Activated CD4-positive, alpha-beta T cell treated with anti-CD3 and anti-CD28 coated beads for 48 hours (primary cell): ENCODE measurements around the gene SNX9.
"Not testable (repeated sequence)": the region's sequence is repeated elsewhere in the genome, so short reads cannot be mapped to it uniquely, and the experiment has no call there.

Experiments
- DNase-seq: peaks from one replicate; pipeline ENCODE4 v3.0.0-alpha.2; 2020

SNX9 gene

DNA sequence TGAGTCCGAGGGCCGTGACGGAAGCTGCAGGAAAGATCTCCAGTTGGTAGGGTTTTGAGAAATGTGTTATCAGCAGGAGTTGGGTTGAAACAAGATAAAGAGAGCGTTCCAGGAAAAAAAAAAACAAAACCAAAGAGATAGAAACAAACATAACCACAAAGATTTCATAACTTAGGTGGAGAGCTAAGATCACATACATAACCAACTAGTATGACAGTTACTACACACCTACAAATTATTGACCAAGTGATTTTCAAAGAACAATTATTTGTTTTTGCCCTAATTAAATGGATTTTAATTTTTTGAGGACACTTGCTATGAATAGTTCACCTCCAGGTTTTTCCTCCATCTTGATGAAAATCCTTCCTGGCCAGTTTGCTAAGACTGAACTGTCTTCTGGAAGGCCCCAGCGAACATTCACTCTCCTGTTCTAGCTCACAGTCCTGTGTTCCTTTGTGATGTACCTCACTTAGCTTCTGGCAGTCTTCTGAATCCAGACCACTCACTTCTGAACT is 69.4 kb downstream of the SNX9 start:
- no peak for DNase-seq

DNA sequence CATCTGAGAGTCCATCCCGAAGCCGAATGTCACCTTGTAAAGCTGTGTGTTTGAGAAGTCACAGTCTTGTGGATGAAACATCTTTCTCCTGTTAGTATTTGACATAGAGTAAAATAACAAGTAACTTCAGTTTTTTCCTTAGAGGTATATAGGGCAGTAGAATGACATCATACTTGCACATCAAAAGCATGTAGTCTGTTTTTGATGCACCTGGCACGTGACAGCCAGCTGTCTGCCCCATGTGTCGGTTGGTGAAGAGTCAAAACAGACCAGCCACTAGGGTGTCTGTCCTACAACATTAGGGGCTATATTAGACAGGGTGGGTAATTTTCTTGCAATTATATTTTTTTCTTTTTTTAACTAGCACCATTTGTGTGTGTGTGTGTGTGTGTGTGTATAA is 70.2 kb downstream of the SNX9 start:
- DNase-seq, result peak; percentile 42

DNA sequence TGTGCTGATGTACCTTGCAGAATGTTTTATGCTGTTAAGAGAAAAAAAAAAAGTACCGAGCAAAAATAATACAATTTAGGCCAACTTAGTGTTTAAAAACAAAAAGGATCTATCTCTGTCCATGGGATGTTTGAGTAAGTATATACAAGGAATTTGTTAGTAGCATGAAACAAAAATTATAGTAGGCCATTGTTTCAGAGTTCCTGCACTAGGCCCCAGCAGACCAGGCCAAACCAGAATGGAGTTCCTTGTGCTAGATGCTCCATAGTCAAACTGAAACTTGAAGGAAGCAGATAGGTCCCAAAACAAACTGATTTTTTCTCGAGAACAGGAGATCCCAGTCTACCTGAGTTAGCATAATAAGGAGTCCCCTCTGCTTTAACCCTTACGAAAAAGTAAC is 72.5 kb downstream of the SNX9 start:
- DNase-seq, result no peak

DNA sequence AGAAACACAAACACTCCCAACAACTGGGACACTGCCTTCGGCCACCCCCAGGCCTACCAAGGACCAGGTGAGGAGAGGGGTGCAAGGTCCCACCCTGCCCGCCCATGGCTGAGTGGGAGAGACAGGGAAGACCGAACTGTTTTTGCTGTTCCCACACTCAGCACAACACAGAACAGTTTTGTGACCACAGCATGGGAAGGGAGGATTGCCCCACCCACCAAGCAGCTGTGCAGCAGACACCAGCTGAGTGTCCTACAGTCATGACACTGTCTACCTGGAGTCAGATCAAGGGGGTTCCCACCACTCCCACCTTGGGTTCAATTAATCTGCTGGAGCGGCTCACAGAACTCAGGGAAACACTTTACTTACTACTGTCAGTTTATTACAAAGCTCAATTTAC is 73.9 kb downstream of the SNX9 start:
- no peak for DNase-seq

DNA sequence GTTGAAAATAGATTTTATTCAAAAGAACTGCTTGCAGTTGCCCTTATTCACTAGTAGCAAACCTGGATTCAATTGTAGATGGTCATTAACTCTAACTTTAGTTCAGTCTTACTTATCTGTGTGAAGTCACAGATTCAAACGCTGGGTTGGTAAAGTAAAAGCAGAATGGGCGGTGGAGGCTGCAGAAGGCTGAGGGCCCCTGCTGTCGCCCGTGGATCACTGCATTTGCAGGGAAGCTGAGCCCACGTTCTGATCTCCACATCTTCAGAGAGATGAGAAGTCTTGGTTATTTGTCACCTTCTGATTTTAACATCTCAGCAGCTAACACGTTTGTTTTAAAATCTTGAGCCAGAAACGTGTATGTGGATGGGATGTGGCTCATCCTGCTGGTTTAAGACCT is 75.1 kb downstream of the SNX9 start:
- DNase-seq, result peak; percentile 35

DNA sequence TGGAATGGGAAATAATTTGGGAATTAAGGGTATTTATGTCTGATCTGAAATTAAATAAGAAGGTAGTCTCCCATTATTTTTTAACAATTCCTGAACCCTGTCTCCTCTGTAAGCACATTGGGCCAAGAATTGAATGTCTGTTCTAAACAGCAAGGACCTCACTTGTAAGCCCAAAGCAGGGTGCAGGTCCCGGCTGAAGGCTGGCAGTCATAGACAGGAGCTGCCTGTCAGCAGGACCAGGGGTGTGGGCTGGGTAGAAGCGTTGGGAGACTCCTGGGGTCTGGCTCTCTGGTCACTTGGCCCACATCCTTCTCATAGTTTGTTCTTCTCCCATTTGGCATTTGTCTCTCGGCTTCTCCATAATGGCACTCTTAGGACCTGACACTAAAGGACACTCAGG is 75.6 kb downstream of the SNX9 start:
- DNase-seq, result no peak

DNA sequence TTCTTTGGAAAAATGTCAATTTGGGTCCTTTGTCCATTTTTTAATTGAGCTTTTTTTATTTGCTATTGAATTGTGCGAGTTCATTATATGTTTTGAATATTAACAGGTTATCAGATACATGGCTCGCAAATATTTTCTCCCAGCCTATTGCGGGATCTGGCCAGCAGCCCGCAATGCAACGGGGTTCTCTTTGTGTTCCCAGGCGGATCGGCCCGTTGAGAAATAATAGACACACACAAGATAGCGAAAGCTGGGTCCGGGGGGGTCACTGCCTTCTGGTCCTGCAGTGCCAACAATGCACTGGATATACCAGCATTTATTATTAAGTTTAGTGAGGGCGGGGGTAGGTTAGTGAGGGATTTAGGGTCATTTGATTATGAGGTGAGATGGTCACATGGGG is 77.2 kb downstream of the SNX9 start:
- not testable (repeated sequence) for DNase-seq

DNA sequence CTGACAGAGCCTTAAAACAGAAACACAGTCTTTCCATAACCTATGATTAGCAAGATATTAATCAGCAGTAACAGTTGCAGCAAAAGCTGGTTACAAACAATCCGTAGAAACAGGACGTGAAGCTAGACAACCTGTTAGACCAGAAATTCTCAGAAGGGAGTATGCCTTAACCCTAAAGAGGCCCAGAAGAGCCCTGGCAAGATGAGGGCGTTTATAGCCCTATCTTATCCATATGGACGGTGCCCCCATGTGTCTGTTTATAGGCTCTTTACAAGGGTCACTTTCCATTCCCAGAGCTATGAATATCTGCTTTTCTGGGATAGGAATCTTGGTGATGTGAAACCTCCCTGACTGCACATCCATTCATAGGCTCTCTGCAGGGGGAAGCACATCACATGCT is 77.7 kb downstream of the SNX9 start:
- DNase-seq, result not testable (repeated sequence)

DNA sequence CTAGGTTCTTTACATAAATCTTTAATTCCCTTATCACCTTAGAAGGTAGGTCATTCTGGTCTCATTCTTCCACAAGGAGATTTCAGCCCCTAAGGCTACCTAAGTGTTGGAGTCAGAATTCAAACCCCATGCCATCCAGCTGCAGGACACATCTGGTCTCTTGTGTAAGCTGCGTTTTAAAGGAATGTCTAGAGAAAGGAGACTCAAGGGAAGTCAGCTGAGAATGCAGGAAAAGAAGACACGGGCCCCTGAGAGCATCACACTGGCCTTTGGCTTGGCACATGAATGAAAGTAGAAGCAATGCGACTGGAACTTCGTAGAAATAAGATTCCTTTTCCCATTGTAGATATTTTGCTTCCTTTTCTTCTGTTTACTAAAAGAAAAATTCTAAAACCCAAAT is 82.0 kb downstream of the SNX9 start:
- DNase-seq, result no peak

DNA sequence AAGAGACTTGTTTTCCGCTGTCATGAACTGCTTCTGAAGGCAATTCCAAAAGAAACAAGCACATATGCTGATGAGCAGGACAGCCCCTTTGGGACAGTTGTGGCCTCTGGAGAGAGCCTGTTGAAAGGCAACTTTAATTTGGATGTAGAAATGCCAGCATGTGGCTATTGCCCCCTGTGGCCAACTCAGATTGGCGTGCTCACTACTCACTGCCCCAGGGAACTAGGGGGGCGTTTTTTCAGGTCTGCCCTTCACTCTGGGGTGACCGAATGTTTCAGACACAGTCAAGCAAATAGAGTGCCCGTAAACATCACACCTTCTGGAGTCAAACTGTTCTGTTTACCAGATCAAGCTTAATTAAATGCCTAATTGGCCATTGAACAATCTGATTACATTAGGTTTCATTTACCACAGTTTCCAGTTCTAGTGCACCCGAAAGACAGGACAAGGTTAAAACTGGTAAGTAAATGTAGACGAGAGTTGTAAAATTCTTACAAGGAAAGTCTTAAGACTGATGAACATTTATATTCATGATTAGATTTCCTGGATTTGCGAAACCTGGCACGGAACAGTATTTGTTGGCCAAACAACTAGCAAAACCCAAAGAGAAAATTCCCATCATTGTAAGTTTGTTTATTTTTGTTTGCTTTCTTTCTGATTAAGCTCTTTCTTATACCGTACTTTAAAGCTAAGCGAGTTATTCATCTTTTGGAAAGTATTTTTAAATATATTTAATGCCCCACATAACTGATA is 82.7 kb downstream of the SNX9 start:
- DNase-seq, result no peak

DNA sequence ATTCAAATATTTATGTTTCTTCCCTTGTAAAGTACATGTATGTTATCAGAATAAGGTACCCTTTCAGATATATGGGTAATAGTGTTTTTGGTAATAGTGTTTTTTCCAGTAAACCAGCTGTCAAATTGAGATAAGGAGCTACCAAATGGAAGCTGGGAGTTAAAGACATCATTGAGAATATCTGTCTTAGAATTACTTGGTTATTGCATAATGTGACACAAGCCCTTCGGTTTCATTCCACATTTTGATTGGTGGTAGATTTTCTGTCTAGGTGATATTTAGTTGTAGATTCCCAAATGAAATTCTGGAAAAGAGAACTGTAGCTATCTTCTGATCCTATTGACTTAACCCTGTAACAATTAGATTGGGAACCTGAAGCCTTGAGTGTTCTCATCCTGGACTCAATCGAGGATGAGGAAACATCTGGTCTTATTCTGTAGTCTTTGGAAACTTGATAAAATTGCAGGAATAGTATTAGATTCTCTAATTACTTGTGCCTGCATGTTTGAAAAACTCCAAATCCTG is 83.6 kb downstream of the SNX9 start:
- no peak for DNase-seq

DNA sequence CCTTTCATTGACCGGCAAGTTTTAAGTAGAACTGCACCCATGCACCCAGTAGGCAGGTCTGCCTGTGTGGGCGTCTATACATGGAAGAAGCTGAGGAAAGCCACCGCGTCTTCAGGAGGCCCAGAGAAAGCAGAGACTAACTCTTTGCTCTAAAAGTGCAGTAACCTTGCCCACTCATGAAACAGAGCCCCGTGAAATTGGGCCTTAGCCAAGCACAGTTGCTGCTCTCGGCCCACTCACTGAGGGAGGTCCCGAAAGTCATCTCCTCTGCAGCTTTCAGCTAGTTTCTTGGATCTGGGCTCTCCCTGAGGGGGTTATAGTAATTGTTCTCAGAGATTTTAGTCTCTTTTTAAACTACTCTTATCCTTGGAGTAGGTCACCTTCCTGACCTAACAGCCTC is 84.6 kb downstream of the SNX9 start:
- no peak for DNase-seq

DNA sequence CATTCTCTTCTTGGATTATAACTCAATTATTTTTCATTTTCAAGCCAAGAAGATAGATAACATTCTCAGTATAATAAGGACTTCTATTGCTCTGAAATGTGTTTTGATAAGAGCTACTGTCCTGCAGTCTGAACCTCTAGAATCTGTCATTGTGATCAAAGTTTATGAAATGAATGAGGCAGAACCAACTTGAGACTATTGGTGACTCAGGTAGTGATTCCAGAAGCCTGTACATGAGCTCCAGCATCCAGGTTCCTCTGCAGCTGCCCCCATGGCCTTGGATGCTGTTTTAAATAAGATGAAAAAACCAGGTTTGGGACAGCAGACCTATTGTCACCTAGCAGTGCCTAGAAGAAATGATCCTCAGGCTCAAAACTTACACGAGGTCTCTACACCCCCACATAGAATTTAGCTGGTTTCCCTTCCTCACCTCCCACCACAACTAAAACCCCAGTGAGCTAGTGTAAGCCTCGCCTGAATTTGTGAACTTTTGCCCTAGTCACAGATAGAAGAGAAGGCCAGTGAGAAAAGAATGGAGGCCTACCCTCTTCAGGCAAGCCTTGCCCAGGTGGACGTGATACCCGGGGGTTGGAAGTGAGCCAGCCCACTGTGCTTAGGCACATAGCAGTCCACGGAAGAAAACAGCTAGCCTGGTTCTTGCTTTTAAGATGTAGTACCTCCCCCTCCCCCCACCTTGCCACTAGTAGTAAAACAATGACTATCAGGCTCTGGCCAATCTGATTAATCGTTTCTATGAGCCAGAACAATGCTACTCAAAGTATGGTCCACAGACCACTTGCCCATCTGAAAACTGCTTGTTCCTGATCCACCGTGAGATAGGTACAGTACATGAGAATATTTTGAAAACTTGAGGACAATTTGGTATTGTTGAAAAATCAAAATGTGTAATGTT is 85.6 kb downstream of the SNX9 start:
- DNase-seq, result peak; percentile 13

DNA sequence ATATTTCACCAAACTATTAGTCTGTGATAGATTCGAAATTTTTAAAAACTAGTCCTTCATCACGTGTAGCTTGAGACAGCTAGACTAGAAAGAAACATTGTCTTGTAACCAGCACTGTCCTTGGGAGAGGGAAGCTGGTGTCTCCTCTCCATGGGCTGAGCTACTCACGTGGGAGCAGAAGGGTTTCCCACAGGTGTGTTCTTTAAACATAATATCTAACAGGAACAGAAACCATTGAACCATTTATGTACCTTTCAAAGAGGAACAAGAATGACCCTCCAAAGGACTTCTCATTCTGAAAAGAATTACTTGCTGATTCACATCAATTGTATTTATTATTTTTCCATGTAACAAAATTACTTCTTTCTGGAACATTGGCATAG is 86.2 kb downstream of the SNX9 start:
- no peak for DNase-seq

DNA sequence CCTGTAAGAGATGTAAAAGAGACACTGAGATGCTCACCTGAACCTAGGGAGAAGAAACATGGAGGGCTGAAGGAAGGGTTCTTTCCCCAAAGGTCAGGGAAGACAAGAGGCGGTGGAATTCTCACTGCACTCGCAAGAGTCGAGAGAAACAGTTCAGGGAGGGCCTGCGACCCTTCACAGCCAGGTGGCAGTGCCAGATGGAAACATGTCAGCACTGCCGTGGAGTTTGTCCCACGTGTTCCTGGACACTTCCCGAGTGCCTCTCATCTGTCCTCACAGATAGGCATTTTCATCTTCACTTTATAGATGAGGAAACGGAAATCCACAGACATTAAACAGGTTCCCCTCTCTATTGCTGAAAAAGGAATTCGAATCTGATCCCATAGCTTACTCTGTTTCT is 88.2 kb downstream of the SNX9 start:
- DNase-seq, result no peak

DNA sequence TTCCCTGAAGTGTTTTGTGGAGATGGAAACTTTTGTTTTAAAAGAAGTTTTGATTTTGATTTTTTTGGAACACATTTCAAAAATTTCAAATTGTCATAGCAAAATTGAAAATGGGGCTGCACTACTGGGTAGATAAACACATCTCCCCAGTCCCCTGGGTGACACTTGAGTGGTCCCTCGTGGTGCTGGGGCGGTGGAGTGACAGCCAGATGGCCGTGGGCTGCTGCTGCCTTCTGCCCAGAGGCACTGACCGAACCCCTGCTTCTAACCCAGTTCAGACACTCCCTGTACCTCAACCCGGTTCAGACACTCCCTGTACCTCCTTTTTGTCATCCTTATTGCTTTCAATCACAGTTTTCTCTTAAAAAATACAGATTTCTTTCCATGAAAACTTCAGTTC is 88.7 kb downstream of the SNX9 start:
- no peak for DNase-seq

DNA sequence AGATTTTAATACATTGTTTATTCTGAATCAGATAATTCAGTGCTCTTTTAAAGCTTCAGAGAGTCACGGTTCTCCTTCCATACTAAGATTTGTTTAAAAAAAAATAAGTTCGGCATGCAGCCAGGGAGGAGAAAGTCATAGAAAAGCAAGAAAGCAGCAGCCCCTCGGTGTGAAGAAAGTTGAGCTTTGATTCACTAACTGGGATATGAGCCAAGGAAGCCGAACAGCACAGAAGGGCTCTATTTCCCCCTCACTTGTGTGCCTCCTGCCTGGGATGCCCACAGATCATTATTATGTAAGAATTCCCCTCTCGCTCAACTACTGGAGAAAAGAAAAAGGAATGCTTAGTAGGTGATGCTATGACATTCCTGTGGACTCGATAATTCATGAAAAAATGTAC is 89.3 kb downstream of the SNX9 start:
- DNase-seq, result no peak

DNA sequence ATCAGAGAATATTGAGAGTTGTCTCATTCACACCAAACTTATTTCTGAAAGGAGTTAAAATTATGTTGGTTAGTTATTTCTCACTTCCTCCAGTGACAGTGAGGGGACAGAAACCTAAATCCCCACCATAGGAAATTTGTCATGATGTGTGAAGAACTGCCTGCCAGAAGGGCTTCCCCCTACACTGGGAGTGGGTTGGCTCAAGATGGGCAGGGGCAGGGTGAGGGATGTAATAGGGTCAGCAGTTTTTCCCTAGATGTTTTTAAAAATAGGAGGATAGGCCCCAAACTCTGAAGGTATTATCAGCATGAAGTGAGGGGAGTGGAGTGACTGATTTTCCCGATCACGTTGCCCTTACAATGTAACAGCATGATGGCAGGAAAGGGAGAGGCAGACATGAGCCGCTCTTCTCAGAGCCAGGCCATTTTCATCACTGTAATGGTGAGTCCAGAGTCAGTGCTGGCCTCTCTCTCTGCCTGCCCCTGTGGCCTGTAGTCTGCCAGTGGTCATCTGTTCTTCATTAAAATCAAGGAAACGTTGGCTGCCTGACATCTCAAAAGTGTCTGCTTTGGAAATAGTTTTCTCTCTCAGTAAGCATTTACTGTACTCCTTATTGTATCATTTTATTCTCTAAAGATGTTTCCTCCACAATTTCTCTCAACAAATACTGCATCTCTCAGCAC is 98.8 kb downstream of the SNX9 start:
- no peak for DNase-seq

DNA sequence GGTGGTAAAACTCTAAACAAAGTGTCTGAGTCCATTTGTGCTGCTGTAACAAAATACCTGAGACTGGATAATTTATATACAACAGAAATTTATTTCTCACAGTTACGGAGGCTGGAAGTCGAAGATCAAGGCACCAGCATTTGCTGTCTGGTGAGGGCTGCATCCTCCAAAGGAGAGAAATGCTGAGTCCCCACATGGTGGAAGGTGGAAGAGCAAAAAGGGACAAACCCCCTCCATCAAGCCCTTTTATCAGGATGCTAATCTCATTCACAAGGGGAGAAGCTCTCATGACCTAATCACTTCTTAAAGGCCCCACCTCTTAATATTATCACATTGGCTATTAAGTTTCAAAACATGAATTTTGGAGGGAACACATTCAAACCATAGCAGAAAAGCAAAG is 102.7 kb downstream of the SNX9 start:
- DNase-seq, result no peak

DNA sequence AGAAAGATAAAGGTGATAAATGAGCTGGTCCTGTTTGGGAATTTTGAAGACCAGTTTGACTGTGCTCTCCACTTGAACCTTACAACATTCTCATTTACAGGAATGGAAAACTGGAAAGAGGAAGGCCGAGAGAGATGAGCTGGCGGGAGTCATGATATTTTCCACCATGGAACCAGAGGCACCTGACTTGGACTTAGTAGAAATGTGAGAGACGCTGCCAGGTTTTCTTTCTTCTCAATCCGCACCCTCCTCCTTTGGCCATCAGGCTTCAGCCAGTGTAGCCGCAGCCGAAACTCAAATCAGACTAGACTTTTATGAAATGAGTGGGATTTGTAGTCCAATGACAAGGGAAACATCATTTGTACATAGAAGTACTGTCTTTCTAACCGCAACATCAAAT is 104.0 kb downstream of the SNX9 start:
- DNase-seq, result no peak

DNA sequence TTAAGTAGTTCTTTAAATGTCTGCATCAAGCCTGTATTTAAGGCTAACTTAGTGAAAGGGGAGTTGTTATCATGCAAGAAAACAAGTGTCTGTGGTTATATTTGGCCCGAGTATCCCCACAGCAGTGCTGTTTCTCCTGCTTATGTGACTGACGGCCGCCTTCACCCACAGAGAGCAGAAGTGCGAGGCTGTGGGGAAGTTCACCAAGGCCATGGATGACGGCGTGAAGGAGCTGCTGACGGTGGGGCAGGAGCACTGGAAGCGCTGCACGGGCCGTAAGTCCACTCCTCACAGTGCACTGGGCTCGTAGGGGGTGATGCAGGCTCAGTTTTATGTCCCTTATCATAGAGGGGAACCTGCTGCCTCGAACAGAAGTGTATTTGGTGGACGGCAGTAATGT is 105.4 kb downstream of the SNX9 start:
- no peak for DNase-seq

DNA sequence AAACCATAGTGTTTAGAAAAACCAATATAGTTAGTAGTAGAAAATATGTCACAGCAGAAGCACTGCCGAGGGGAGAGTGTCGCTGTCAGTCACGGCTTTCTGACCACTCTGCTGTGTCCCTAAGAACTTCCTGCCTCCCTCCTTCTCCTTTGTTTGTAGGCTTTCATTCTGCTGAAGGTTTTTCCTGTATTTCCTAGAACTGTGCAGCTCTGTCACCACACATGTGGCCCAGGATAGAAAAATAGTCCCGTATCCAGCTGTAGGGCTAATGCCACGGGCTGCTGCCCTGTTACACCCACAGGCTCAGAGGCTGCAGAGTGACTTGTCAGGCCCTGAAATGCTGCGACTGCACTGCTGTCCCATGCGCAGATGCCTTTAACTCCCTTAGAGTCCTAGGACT is 106.0 kb downstream of the SNX9 start:
- no peak for DNase-seq

DNA sequence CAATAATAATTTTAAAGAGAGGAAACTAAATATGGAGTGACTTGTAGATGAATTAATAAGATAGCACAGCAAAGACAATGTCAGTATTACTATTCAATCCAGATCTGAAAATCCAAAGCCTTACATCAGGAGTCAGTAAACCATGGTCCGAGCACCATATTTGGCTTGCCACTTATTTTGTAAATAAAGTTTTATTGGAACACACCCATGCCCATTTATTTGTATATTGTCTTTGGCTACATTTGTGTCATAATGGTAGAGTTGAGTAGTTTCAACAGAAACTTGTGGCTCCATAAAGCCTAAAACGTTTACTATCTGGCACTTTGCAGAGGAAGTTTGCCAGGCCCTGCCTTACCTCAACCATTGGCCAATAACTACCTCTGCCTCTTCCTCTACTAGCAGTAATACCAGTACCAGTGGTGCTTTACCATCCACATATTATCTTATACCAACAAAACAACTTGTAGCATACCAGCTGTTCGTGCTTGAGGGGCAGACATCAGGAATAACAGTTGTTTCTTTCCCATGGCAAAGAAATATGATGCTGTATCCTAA is 106.8 kb downstream of the SNX9 start:
- no peak for DNase-seq
